Gastrocnemius medialis (tissue), 4 donors: ENCODE results near the gene FEV. TPM values are rescaled to one million over a fixed set of nuclear protein-coding genes. Genes with fewer than 3 reads are reported as not detected.

Experiments
- ATAC-seq, 2 donors: fragments of 150-250 bp; one replicate each; pipeline ENCODE4 v1.9.1; 2016
- DNase-seq, 2 donors: peaks; one replicate each; pipeline ENCODE4 v3.0.0-alpha.2; 2019
- H3K27ac ChIP-seq, 4 donors: fragments of 200-600 bp; sonication (generic); 1 replicate in 1 of 4; 2 replicates in 3 of 4; pipeline ENCODE4 v1.5.1; 2016 to 2018; ENCODE audit warnings: mild to moderate bottlenecking in 2 of 4, moderate library complexity in 1 of 4
- H3K27me3 ChIP-seq, 3 donors: fragments of 200-600 bp; sonication (generic) in 2 of 3; 1 replicate in 1 of 3; 2 replicates in 2 of 3; pipeline versions ENCODE4 v1.5.1 to v1.6.0; 2016 to 2019; ENCODE audit warnings: mild to moderate bottlenecking in 1 of 3, moderate library complexity in 1 of 3
- H3K36me3 ChIP-seq, 2 donors: fragments of 200-600 bp; sonication (generic) in 1 of 2; one replicate each; pipeline ENCODE4 v1.5.1; 2017 to 2018
- H3K4me1 ChIP-seq, 2 donors: fragments of 200-600 bp; sonication (generic) in 1 of 2; one replicate each; pipeline ENCODE4 v1.5.1; 2016 to 2017; ENCODE audit warnings: mild to moderate bottlenecking in 2 of 2
- H3K4me3 ChIP-seq, 4 donors: fragments of 200-600 bp; sonication (generic) in 3 of 4; 1 replicate in 1 of 4; 2 replicates in 3 of 4; pipeline ENCODE4 v1.5.1; 2016 to 2019; ENCODE audit warnings: mild to moderate bottlenecking in 2 of 4
- H3K9me3 ChIP-seq, 3 donors: fragments of 200-600 bp; sonication (generic) in 2 of 3; 1 replicate in 1 of 3; 2 replicates in 2 of 3; pipeline ENCODE4 v1.5.1; 2016 to 2019
- POLR2A ChIP-seq, 2 donors: fragments of 450-650 bp; IDR thresholded peaks; one replicate each; pipeline ENCODE4 v1.6.1; 2017; ENCODE audit warnings: antibody characterized with exemption in 2 of 2, mild to moderate bottlenecking in 2 of 2, moderate library complexity in 2 of 2
- in situ Hi-C, 4 donors: fragments of 200-750 bp; cut with MboI; loops; one replicate each; pipeline versions ENCODE4 v1.15.0 to v1.8.0; 2017; ENCODE audit warnings: low sequenced_read_pairs in 4 of 4
- intact Hi-C: fragments of 100-400 bp; cut with DNase I; formaldehyde crosslinking; loops from one replicate; pipeline ENCODE4 v1.15.1; 2023; ENCODE audit warnings: low total_unique reads
- total RNA-seq, 4 donors: library from RNA; depleted of rRNA; stranded (reverse); fragments of >200 nt; gene quantifications; one replicate each; pipeline versions ENCODE4 v1.1.0 to v1.2.3, GENCODE V29; 2016
- TF ChIP-seq, protein P1 (sequence below), 5 experiments: fragments of 450-650 bp in 3 of 5; fragments of 200-600 bp in 2 of 5; sonication (generic) in 2 of 5; IDR thresholded peaks in 4 of 5; conservative IDR thresholded peaks in 1 of 5; 1 replicate in 4 of 5; 2 replicates in 1 of 5; pipeline ENCODE4 v1.5.1; 2016 to 2019; ENCODE audit warnings: antibody characterized with exemption in 5 of 5, mild to moderate bottlenecking in 3 of 5, moderate library complexity in 3 of 5

Gene FEV
- total RNA-seq, 4 donors from 2014 or later: not detected

DNA sequence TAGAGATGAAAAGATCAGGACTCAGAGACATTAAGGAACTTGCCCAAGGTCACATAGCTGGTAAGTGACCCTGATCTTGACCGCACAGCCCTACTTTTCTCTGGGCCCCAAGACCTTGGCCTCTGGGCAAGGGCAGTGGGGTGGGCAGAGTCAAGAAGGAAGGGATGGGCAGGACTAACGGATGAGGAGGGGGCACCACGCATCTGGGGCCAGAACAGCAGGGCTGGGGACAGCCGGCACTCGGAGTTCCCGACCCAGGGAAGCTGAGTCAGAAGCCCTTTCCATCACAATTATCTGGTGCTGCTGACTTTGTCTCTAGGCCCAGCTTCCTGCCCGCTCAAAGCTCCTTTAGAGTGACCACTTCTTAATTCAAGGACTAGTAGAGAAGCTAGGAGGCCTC, 42.0 kb upstream of the FEV start:
- Histone ChIP-seq H3K4me1 (no peaks in the 10 kb centered on the region), H3K27me3 (peaks cover 0 to 7% (median 0%) of the 10 kb centered on the region in 3 donors), H3K36me3 (no peaks in the 10 kb centered on the region), H3K27ac (no peak overlapping the region), H3K4me3 (no peak overlapping the region), H3K9me3 (no peaks in the 10 kb centered on the region)
- TF ChIP-seq POLR2A (IDR thresholded peaks at IDR 0.05): no peak
- TF ChIP-seq, protein P1, sequence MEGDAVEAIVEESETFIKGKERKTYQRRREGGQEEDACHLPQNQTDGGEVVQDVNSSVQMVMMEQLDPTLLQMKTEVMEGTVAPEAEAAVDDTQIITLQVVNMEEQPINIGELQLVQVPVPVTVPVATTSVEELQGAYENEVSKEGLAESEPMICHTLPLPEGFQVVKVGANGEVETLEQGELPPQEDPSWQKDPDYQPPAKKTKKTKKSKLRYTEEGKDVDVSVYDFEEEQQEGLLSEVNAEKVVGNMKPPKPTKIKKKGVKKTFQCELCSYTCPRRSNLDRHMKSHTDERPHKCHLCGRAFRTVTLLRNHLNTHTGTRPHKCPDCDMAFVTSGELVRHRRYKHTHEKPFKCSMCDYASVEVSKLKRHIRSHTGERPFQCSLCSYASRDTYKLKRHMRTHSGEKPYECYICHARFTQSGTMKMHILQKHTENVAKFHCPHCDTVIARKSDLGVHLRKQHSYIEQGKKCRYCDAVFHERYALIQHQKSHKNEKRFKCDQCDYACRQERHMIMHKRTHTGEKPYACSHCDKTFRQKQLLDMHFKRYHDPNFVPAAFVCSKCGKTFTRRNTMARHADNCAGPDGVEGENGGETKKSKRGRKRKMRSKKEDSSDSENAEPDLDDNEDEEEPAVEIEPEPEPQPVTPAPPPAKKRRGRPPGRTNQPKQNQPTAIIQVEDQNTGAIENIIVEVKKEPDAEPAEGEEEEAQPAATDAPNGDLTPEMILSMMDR (IDR thresholded peaks at IDR 0.05 in 4 of 5, conservative IDR thresholded peaks at IDR 0.05 in 1 of 5): no peak
- ATAC-seq (no peak), DNase-seq (no peak)
- in situ Hi-C loops: loop anchor here in 2 of 4 donors (5.0 to 10.0 kb wide), 2 partner anchors 125 to 128 kb away; no protein-coding TSS in a partner anchor
- intact Hi-C loops: no loop called here

DNA sequence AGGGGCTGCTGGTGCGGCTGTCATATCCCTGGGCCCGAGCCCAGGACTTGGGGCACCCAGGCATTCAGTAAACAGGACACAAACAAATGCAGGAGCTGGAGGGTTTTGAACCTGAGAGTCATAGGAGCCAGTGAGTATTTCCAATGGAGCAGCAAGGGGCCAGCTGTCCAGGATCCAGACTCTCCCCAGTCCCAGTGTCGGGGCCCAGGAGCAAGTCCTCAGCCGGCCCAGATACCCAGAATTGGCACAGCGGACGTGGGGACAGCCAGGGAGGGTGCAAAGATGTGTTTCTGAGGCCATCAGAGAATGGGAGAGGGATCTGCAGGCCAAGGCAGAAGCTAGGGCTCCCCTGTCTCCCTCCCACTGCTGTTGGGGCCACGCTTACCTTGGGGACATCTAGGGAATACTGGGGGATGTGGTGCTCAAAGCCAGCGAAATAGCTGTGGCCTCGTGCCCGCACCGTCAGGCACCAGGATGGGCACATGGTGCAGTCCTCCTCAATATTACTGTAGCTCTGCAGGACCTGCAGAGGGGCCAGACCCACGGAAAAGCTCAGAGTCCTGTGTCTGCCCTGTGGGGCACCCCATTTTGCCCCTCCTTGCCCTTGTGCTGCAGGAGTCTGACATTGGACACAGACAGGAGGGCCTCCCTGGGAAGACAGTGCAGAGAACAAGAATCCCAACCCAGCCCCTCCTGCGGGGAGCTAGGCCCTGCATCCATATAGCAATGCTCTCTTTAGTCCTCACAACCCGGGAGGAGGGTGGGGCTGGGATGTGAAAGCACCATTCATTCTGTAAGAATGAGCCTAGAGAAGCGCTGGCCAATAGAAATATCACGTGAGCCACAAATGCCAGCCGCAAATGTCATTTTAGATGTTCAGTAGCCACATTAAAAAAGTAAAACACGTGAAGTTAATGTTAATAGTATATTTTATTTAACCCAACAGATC, 40.9 kb upstream of the FEV start:
- in situ Hi-C loops: loop anchor here in 2 of 4 donors (5.0 to 10.0 kb wide), 2 partner anchors 126 to 129 kb away; no protein-coding TSS in a partner anchor
- Histone ChIP-seq H3K4me1 (no peaks in the 10 kb centered on the region), H3K9me3 (no peaks in the 10 kb centered on the region), H3K27me3 (peaks cover 0 to 5% (median 0%) of the 10 kb centered on the region in 3 donors), H3K27ac (no peak overlapping the region), H3K4me3 (no peak overlapping the region), H3K36me3 (no peaks in the 10 kb centered on the region)
- ATAC-seq (no peak), DNase-seq (no peak)
- TF ChIP-seq, protein P1 (IDR thresholded peaks at IDR 0.05 in 4 of 5, conservative IDR thresholded peaks at IDR 0.05 in 1 of 5): no peak
- TF ChIP-seq POLR2A (IDR thresholded peaks at IDR 0.05): no peak
- intact Hi-C loops: no loop called here

DNA sequence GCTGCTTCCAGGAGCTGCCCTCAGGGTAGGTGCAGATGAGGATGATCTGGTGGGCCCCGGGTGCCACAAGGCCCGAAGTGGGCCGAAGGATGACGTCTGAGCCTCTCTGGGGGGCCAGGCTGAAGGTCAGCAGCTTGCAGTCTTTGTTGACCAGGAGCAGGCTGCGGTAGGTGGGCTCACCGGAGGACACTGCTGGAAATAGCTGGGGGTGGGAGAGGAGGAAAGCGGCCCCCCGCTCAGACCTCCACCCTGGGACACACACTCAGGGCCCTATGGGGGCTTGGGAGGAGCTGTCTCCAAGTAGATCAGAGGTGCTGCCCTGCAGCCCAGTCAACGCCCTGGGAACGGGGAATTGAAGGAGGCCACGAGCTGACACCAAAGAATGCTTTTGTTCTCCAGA, 39.1 kb upstream of the FEV start:
- TF ChIP-seq POLR2A (IDR thresholded peaks at IDR 0.05): no peak
- TF ChIP-seq, protein P1 (IDR thresholded peaks at IDR 0.05 in 4 of 5, conservative IDR thresholded peaks at IDR 0.05 in 1 of 5): no peak
- DNase-seq: no peak
- intact Hi-C loops: no loop called here
- no peak for ATAC-seq
- no peak overlapping the region for H3K4me3 ChIP-seq
- in situ Hi-C loops: loop anchor here in 1 of 4 donors (10.0 to 25.0 kb wide), 2 partner anchors 131 to 288 kb away; partner anchors contain the start of gene PTPRN
- no peaks in the 10 kb centered on the region for H3K9me3 ChIP-seq
- H3K4me1 ChIP-seq: no peaks in the 10 kb centered on the region
- no peaks in the 10 kb centered on the region for H3K27me3 ChIP-seq
- no peaks in the 10 kb centered on the region for H3K36me3 ChIP-seq
- no peak overlapping the region for H3K27ac ChIP-seq

DNA sequence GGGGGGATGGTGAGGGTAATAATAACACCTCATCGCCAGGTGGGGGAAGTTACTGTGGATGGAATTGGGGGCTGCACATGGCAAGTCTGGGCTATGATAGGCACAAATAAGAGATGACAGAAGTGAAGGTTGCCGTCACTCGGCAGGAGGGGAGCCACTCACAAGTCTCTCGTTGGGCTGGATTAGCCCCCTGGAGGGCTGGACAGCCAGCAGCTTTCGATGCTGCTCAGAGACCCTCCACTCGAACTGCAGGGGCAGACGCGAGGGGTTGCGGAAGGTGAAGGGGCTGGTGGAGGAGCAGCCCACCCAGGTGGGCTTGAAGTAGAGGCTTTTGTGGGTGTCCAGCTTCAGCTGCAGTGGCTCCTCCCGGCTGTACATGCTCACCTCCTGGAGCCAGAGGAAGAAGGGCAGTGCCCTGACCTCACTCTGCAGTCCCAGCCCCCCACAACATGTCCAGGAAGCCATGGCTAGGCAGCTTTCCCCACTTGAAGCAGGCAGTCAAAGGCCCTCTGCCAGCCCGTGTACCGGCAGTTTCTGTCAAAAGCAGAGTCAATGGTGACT, 38.1 kb upstream of the FEV start:
- TF ChIP-seq POLR2A (IDR thresholded peaks at IDR 0.05): no peak
- TF ChIP-seq, protein P1 (IDR thresholded peaks at IDR 0.05 in 4 of 5, conservative IDR thresholded peaks at IDR 0.05 in 1 of 5): no peak
- H3K27me3 ChIP-seq: no peaks in the 10 kb centered on the region
- intact Hi-C loops: no loop called here
- in situ Hi-C loops: loop anchor here in 1 of 4 donors (10.0 to 25.0 kb wide), 2 partner anchors 132 to 289 kb away; partner anchors contain the start of gene PTPRN
- DNase-seq (no peak), ATAC-seq (no peak)
- no peaks in the 10 kb centered on the region for H3K9me3 ChIP-seq
- no peak overlapping the region for H3K27ac ChIP-seq
- no peaks in the 10 kb centered on the region for H3K4me1 ChIP-seq
- H3K4me3 ChIP-seq: no peak overlapping the region
- H3K36me3 ChIP-seq: no peaks in the 10 kb centered on the region
